ENCODE measurements around the gene ZDHHC4. TPM values are rescaled to one million over a fixed set of nuclear protein-coding genes. Genes with fewer than 3 reads are reported as not detected.

The ZDHHC4 gene
- total RNA-seq, 1 donor from 2014 or later, result 75.3 TPM

DNA sequence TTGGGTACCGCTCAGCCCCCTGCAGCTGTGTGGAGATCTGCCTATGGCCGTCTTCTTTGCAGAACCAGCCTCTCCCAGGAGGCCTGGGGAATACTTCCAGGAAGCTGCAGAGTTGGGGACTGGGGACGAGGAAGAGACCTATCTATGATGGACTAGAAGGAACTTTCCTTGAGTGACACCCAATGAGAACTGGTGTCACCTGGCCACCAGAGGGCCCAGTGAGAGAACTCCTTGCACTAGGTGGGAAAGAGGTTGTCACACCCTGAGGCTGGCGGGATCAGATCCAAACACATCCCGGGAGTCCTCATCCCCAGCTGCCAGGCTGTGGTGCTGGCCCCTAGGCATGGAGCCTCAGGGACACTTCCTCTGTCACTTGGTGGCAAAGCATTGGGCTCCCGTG lies 21.1 kb upstream of the ZDHHC4 start:
- peaks cover 6% of the 10 kb centered on the region for H3K27me3 Mint-ChIP-seq (ENCODE audit: low read depth)
- TF ChIP-seq, protein P1, sequence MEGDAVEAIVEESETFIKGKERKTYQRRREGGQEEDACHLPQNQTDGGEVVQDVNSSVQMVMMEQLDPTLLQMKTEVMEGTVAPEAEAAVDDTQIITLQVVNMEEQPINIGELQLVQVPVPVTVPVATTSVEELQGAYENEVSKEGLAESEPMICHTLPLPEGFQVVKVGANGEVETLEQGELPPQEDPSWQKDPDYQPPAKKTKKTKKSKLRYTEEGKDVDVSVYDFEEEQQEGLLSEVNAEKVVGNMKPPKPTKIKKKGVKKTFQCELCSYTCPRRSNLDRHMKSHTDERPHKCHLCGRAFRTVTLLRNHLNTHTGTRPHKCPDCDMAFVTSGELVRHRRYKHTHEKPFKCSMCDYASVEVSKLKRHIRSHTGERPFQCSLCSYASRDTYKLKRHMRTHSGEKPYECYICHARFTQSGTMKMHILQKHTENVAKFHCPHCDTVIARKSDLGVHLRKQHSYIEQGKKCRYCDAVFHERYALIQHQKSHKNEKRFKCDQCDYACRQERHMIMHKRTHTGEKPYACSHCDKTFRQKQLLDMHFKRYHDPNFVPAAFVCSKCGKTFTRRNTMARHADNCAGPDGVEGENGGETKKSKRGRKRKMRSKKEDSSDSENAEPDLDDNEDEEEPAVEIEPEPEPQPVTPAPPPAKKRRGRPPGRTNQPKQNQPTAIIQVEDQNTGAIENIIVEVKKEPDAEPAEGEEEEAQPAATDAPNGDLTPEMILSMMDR (IDR thresholded peaks at IDR 0.05; ENCODE audit: unreplicated experiment), result no peak
- no peaks in the 10 kb centered on the region for H3K36me3 Mint-ChIP-seq
- no peaks in the 10 kb centered on the region for H3K9me3 Mint-ChIP-seq
- H3K4me1 Mint-ChIP-seq, result no peaks in the 10 kb centered on the region
- H3K4me3 Mint-ChIP-seq, result no peak overlapping the region
- H3K27ac Mint-ChIP-seq, result no peak overlapping the region
- DNase-seq (ENCODE audit: low spot score in 2 of 2, unreplicated experiment in 2 of 2), result no peak

GRCh38 chr7:6558837-6559236 lies 18.4 kb upstream of the ZDHHC4 start:
- DNase-seq (ENCODE audit: low spot score in 2 of 2, unreplicated experiment in 2 of 2), result no peak
- no peaks in the 10 kb centered on the region for H3K36me3 Mint-ChIP-seq
- no peak overlapping the region for H3K4me3 Mint-ChIP-seq
- TF ChIP-seq, protein P1 (IDR thresholded peaks at IDR 0.05; ENCODE audit: unreplicated experiment), result peak; percentile 12
- no peaks in the 10 kb centered on the region for H3K9me3 Mint-ChIP-seq
- no peaks in the 10 kb centered on the region for H3K4me1 Mint-ChIP-seq
- H3K27me3 Mint-ChIP-seq (ENCODE audit: low read depth), result peaks cover 9% of the 10 kb centered on the region
- H3K27ac Mint-ChIP-seq, result no peak overlapping the region

DNA sequence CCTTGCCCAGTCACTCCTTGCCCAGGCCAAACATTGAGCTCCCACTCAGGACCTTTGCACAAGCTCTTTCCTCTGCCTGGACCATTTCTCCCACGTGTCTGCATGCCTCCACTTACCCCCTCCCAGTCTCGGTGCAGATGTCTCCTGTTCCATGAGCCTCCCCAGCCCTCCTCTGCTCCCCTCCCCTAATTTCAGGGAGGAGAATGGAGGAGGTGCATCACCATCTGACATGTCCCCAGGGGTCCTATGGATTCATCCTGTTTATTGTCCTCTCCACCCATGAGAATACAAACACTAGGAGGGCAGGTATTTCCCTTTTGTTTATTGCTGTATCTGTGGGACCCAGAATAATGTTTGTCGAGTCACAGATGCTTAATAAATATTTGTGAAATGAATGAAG lies 17.4 kb upstream of the ZDHHC4 start:
- peaks cover 12% of the 10 kb centered on the region for H3K27me3 Mint-ChIP-seq (ENCODE audit: low read depth)
- H3K4me1 Mint-ChIP-seq, result no peaks in the 10 kb centered on the region
- H3K4me3 Mint-ChIP-seq, result no peak overlapping the region
- TF ChIP-seq, protein P1 (IDR thresholded peaks at IDR 0.05; ENCODE audit: unreplicated experiment), result no peak
- H3K36me3 Mint-ChIP-seq, result no peaks in the 10 kb centered on the region
- no peak for DNase-seq (ENCODE audit: low spot score in 2 of 2, unreplicated experiment in 2 of 2)
- H3K9me3 Mint-ChIP-seq, result no peaks in the 10 kb centered on the region
- H3K27ac Mint-ChIP-seq, result no peak overlapping the region

- H3K27me3 Mint-ChIP-seq (ENCODE audit: low read depth), result peaks cover 15% of the 10 kb centered on the region
Measured at GRCh38 chr7:6562106-6562505, 15.1 kb upstream of the ZDHHC4 start.

GRCh38 chr7:6563936-6564770 lies 13.1 kb upstream of the ZDHHC4 start:
- TF ChIP-seq, protein P1 (IDR thresholded peaks at IDR 0.05; ENCODE audit: unreplicated experiment), result no peak
- Mint-ChIP-seq H3K4me3 (no peak overlapping the region), H3K4me1 (no peaks in the 10 kb centered on the region), H3K27ac (no peak overlapping the region), H3K36me3 (no peaks in the 10 kb centered on the region), H3K9me3 (no peaks in the 10 kb centered on the region), H3K27me3 (ENCODE audit: low read depth) (peaks cover 15% of the 10 kb centered on the region)
- no peak for DNase-seq (ENCODE audit: low spot score in 2 of 2, unreplicated experiment in 2 of 2)

More at GRCh38 chr7:6562106-6562505, 15.1 kb upstream of the ZDHHC4 start:
- DNase-seq (ENCODE audit: low spot score in 2 of 2, unreplicated experiment in 2 of 2), result no peak
- no peak overlapping the region for H3K4me3 Mint-ChIP-seq
- H3K27ac Mint-ChIP-seq, result no peak overlapping the region
- TF ChIP-seq, protein P1 (IDR thresholded peaks at IDR 0.05; ENCODE audit: unreplicated experiment), result no peak
- no peaks in the 10 kb centered on the region for H3K9me3 Mint-ChIP-seq
- no peaks in the 10 kb centered on the region for H3K36me3 Mint-ChIP-seq
- no peaks in the 10 kb centered on the region for H3K4me1 Mint-ChIP-seq
